ENCODE results near the gene MLN. TPM values are rescaled to one million over a fixed set of nuclear protein-coding genes. Genes with fewer than 3 reads are reported as not detected.

MLN gene
- total and polyA plus RNA-seq, 2 donors (not counting 3 experiments of a cell fraction or from before 2014, with no cell fraction given), result not detected

DNA sequence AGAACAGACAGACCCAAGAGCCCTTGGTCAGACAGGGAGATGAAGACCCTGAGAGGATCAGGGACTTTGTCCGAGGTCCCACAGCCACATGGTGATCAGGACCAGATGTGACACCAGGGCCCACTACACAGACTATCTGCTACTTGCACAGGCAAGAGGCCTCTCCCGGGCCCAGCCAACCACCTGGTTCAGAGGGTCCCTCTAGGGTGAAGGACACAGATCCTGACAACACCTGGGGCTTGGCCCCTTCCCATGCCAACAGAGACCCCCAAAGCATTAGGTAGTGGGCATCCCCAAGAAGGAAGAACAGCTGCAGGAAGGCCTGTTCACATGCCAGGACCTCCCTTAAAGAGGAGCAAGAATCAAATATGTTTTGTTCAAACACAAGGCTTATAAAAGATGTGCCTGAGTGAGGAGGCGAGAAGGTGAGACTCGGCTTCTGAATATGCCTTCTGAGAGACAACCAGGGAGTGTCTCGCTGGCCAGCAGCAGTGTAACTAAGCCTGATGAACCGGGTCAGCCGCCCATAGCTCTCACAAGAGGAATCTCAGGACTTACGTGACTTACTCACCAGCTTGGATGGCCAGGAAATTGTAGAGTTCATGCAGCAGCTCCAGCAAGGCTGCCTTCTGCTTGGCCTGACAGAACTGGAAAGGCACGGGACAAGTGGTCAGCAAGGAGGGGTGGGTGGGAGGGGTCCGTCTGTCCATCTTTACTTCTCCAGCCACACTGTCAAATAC, 19.9 kb downstream of the MLN start:
- Histone ChIP-seq H3K4me3 (replicated peaks in 1 of 3; ENCODE audit: insufficient read depth in 1 of 3, low read depth in 1 of 3, low read length in 3 of 3) (no peak overlapping the region), H3K36me3 (ENCODE audit: control insufficient read depth in 2 of 2, extremely low read depth in 1 of 2, insufficient read depth in 2 of 2, low read length in 2 of 2) (peaks cover 17 to 31% of the 10 kb centered on the region in 2 experiments), H2AFZ (ENCODE audit: low read depth, low read length) (no peak overlapping the region), H4K20me1 (replicated peaks; ENCODE audit: control insufficient read depth, extremely low read depth, insufficient read depth, low read length) (no peaks in the 10 kb centered on the region), H3K79me2 (ENCODE audit: control insufficient read depth, insufficient read depth, low read length) (peaks cover 40% of the 10 kb centered on the region), H3K4me1 (ENCODE audit: control insufficient read depth, extremely low read depth, insufficient read depth, low read length) (peaks cover 73% of the 10 kb centered on the region), H3K9ac (replicated peaks; ENCODE audit: extremely low read depth, insufficient read depth, low read length) (no peak overlapping the region), H3K9me1 (replicated peaks; ENCODE audit: control insufficient read depth, extremely low read depth, insufficient read depth, low read length) (no peaks in the 10 kb centered on the region), H3K27me3 (ENCODE audit: control insufficient read depth in 2 of 2, insufficient read depth in 2 of 2, low read length in 2 of 2) (no peaks in the 10 kb centered on the region), H3K4me2 (ENCODE audit: insufficient read depth, low read length) (no peak overlapping the region), H3K9me3 (replicated peaks; ENCODE audit: control insufficient read depth, insufficient read depth, low read length) (no peaks in the 10 kb centered on the region), H3K27ac (ENCODE audit: insufficient read depth, low read depth, low read length) (peak overlapping the region; percentile 96)
- ChIA-PET CTCF (interaction anchor here (0.5 to 8.8 kb wide), 3 partner anchors 10 to 244 kb away, joined by 3 to 155 read pairs (median 4); no protein-coding TSS in a partner anchor), POLR2A (interaction anchor here (5.4 kb wide), 1 partner anchor 12 kb away, joined by 22 read pairs; no protein-coding TSS in a partner anchor)
- BruUV-seq (replicated peaks), result no TSS peak
- intact Hi-C loops (cut with micrococcal nuclease) (loop anchor here (5.0 kb wide), 1 partner anchor 453 kb away; the partner anchor contains the start of gene HMGA1), dilution Hi-C loops (cut with MboI; ENCODE audit: extremely low pct_ligation_motif_present, low sequenced_read_pairs) (no loop called here)
- FAIRE-seq (no peak), DNase-seq (ENCODE audit: low read depth, low spot score) (no peak)
- TF ChIP-seq JUN (IDR thresholded peaks at IDR 0.05; ENCODE audit: borderline replicate concordance, insufficient read depth, insufficient read length, low read depth) (no peak), FOS (IDR thresholded peaks at IDR 0.05; ENCODE audit: borderline replicate concordance, insufficient read depth, low read length) (no peak), POLR2A (IDR thresholded peaks at IDR 0.05; ENCODE audit: low read depth, low read length) (no peak), MAX (IDR thresholded peaks at IDR 0.05; ENCODE audit: insufficient read depth, insufficient read length) (no peak), GATA2 (IDR thresholded peaks at IDR 0.05; ENCODE audit: insufficient read depth, insufficient read length, low read depth, low read length) (no peak), MYC (IDR thresholded peaks at IDR 0.05; ENCODE audit: low read depth, low read length) (no peak), POLR2AphosphoS5 (IDR thresholded peaks at IDR 0.05; ENCODE audit: insufficient read depth, low read depth, low read length) (no peak), EZH2 (IDR thresholded peaks at IDR 0.05; ENCODE audit: borderline replicate concordance, low read depth, low read length, severe bottlenecking) (no peak)
- TF ChIP-seq, protein P1, sequence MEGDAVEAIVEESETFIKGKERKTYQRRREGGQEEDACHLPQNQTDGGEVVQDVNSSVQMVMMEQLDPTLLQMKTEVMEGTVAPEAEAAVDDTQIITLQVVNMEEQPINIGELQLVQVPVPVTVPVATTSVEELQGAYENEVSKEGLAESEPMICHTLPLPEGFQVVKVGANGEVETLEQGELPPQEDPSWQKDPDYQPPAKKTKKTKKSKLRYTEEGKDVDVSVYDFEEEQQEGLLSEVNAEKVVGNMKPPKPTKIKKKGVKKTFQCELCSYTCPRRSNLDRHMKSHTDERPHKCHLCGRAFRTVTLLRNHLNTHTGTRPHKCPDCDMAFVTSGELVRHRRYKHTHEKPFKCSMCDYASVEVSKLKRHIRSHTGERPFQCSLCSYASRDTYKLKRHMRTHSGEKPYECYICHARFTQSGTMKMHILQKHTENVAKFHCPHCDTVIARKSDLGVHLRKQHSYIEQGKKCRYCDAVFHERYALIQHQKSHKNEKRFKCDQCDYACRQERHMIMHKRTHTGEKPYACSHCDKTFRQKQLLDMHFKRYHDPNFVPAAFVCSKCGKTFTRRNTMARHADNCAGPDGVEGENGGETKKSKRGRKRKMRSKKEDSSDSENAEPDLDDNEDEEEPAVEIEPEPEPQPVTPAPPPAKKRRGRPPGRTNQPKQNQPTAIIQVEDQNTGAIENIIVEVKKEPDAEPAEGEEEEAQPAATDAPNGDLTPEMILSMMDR (IDR thresholded peaks at IDR 0.05; ENCODE audit: extremely low read depth in 1 of 2, insufficient read depth in 1 of 2, low read depth in 1 of 2, low read length in 2 of 2), result no peak
